Left lung (tissue), 10 donors: ENCODE measurements around the gene ANKRD13A. TPM values are rescaled to one million over a fixed set of nuclear protein-coding genes. Genes with fewer than 3 reads are reported as not detected.

Source experiments
- ATAC-seq: fragments of 200-7000 bp; cut with Tn5 transposase; one replicate; pipeline ENCODE4 v1.9.1; 2020; ENCODE audit warnings: moderate library complexity
- DNase-seq, 4 donors: peaks; one replicate each; pipeline ENCODE4 v3.0.0-alpha.2; 2013 to 2020
- H3K27ac ChIP-seq, 2 donors: fragments of 200-600 bp; sonication (generic) in 1 of 2; one replicate each; pipeline versions ENCODE4 v1.5.0 to v1.8.0; 2020 to 2021
- H3K27me3 ChIP-seq, 2 donors: fragments of 200-600 bp; sonication (generic) in 1 of 2; one replicate each; pipeline versions ENCODE4 v1.5.0 to v1.8.0; 2020 to 2021
- H3K36me3 ChIP-seq, 2 donors: fragments of 200-600 bp; sonication (generic) in 1 of 2; one replicate each; pipeline versions ENCODE4 v1.5.0 to v1.8.0; 2020 to 2021
- H3K4me1 ChIP-seq, 2 donors: fragments of 200-600 bp; one replicate each; pipeline ENCODE4 v1.8.0; 2021
- H3K4me3 ChIP-seq, 2 donors: fragments of 200-600 bp; sonication (generic) in 1 of 2; one replicate each; pipeline versions ENCODE4 v1.5.0 to v1.8.0; 2020 to 2021; ENCODE audit warnings: mild to moderate bottlenecking in 1 of 2
- H3K9me3 ChIP-seq, 2 donors: fragments of 200-600 bp; sonication (generic) in 1 of 2; one replicate each; pipeline versions ENCODE4 v1.5.0 to v1.8.0; 2020 to 2021
- intact Hi-C, 2 donors: fragments of 100-400 bp; cut with DNase I; formaldehyde crosslinking; loops; one replicate each; pipeline versions ENCODE4 v1.11.2 to v1.14.2; 2022
- polyA plus RNA-seq, 6 donors: library from polyadenylated mRNA; unstranded; fragments of 120-200 nt; gene quantifications; one replicate each; pipeline ENCODE4 v1.2.1, GENCODE V29; 2013; ENCODE audit not compliant: insufficient read length in 6 of 6
- total RNA-seq, 2 donors: library from RNA; stranded (reverse); fragmentation: NEBNext Ultra II Directional; extraction: Animal tissue kit (Norgen Biotek cat#: 25700); gene quantifications; one replicate each; pipeline ENCODE4 v1.2.1, GENCODE V29; 2021
- TF ChIP-seq, protein P1 (sequence below), 2 donors: fragments of 200-600 bp; sonication (generic) in 1 of 2; IDR thresholded peaks; one replicate each; pipeline versions ENCODE4 v1.5.0 to v1.8.0; 2021; ENCODE audit warnings: antibody characterized with exemption in 2 of 2
- donor health status: DM: no; HTN: yes; CAD: no.
- donor health status: DM: no; HTN: no; CAD: no.

ANKRD13A gene
- total and polyA plus RNA-seq, 8 donors = 38.3 to 69.9 (median 43.3) TPM

DNA sequence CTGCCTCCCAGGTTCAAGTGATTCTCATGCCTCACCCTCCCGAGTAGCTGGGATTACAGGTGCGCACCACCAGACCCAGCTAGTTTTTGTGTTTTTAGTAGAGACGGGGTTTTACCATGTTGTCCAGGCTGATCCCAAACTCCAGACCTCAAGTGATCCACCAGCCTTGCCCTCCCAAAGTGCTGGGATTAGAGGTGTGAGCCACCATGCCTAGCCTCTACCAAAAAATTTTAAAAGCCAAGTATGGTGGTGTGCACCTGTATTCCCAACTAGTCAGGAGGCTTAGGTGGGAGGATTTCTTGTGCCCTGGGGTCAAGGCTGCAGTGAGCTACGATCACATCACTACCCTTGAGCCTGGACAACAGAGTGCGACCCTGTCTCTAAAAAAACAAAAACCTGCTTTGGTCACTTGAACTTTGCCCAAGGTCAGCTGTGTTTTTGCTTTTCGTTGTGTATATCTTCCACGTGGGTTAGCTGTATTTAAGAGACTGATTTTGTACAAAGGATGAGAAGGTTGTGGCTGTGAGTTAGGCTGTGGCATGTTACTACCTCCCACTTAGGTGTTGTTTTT, 36.4 kb downstream of the ANKRD13A start:
- DNase-seq (no peak), ATAC-seq (no peak)
- H3K4me1 ChIP-seq = peaks cover 4 to 25% of the 10 kb centered on the region in 2 donors
- H3K4me3 ChIP-seq = no peak overlapping the region
- intact Hi-C loops = no loop called here
- TF ChIP-seq, protein P1, sequence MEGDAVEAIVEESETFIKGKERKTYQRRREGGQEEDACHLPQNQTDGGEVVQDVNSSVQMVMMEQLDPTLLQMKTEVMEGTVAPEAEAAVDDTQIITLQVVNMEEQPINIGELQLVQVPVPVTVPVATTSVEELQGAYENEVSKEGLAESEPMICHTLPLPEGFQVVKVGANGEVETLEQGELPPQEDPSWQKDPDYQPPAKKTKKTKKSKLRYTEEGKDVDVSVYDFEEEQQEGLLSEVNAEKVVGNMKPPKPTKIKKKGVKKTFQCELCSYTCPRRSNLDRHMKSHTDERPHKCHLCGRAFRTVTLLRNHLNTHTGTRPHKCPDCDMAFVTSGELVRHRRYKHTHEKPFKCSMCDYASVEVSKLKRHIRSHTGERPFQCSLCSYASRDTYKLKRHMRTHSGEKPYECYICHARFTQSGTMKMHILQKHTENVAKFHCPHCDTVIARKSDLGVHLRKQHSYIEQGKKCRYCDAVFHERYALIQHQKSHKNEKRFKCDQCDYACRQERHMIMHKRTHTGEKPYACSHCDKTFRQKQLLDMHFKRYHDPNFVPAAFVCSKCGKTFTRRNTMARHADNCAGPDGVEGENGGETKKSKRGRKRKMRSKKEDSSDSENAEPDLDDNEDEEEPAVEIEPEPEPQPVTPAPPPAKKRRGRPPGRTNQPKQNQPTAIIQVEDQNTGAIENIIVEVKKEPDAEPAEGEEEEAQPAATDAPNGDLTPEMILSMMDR (IDR thresholded peaks at IDR 0.05) = no peak
- no peaks in the 10 kb centered on the region for H3K27me3 ChIP-seq
- H3K36me3 ChIP-seq = peaks cover 0 to 83% of the 10 kb centered on the region in 2 donors
- H3K9me3 ChIP-seq = no peaks in the 10 kb centered on the region
- H3K27ac ChIP-seq = no peak overlapping the region

GRCh38 chr12:110037315-110037714, 38.1 kb downstream of the ANKRD13A start:
- Histone ChIP-seq H3K27me3 (no peaks in the 10 kb centered on the region), H3K4me1 (peaks cover 7 to 30% of the 10 kb centered on the region in 2 donors), H3K4me3 (no peak overlapping the region), H3K27ac (peak overlapping the region in 1 of 2 donors; percentile 82), H3K9me3 (no peaks in the 10 kb centered on the region), H3K36me3 (peaks cover 0 to 77% of the 10 kb centered on the region in 2 donors)
- ATAC-seq (no peak), DNase-seq (no peak)
- TF ChIP-seq, protein P1 (IDR thresholded peaks at IDR 0.05) = no peak
- intact Hi-C loops = no loop called here

- Histone ChIP-seq H3K27me3 (no peaks in the 10 kb centered on the region), H3K27ac (peak overlapping the region; percentile 77 to 82), H3K36me3 (peaks cover 0 to 67% of the 10 kb centered on the region in 2 donors), H3K4me3 (no peak overlapping the region), H3K9me3 (no peaks in the 10 kb centered on the region), H3K4me1 (peaks cover 20 to 44% of the 10 kb centered on the region in 2 donors)
- DNase-seq (no peak), ATAC-seq (peak; percentile 3)
- intact Hi-C loops = no loop called here
- TF ChIP-seq, protein P1 (IDR thresholded peaks at IDR 0.05) = no peak
Measured at GRCh38 chr12:110038741-110039084, 39.5 kb downstream of the ANKRD13A start.

- peak in 2 of 4 donors; percentile 42 to 72 for DNase-seq
- TF ChIP-seq, protein P1 (IDR thresholded peaks at IDR 0.05) = no peak
- peaks cover 20 to 44% of the 10 kb centered on the region in 2 donors for H3K4me1 ChIP-seq
Measured at GRCh38 chr12:110039085-110039807, 40.0 kb downstream of the ANKRD13A start.

DNA sequence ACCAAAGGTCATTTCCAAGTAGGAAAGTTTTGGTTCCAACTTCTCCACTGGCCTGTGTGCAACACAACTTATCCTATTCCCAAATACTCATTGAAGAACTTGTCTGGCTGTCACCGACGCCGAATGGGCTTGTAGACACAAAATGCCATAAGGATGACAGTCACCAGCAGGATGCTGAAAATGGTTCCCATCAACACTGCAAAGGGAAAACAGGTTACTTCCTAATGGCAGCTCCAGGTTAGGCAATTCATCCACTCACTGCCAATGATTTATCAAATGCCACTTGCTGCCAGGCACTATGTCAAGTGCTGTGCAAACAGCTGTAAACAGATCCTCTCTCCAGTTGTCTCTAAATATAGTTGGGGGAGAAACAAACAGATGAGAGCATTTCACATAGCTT, 43.0 kb downstream of the ANKRD13A start:
- ATAC-seq (peak; percentile 7), DNase-seq (no peak)
- no peak overlapping the region for H3K4me3 ChIP-seq
- intact Hi-C loops = no loop called here
- H3K4me1 ChIP-seq = peaks cover 24 to 61% of the 10 kb centered on the region in 2 donors
- no peaks in the 10 kb centered on the region for H3K9me3 ChIP-seq
- no peaks in the 10 kb centered on the region for H3K27me3 ChIP-seq
- TF ChIP-seq, protein P1 (IDR thresholded peaks at IDR 0.05) = no peak
- H3K27ac ChIP-seq = peak overlapping the region in 1 of 2 donors; percentile 6
- peaks cover 0 to 38% of the 10 kb centered on the region in 2 donors for H3K36me3 ChIP-seq

More at GRCh38 chr12:110039085-110039807, 40.0 kb downstream of the ANKRD13A start:
- intact Hi-C loops = no loop called here
- H3K36me3 ChIP-seq = peaks cover 0 to 66% of the 10 kb centered on the region in 2 donors
- H3K27ac ChIP-seq = peak overlapping the region; percentile 82
- H3K27me3 ChIP-seq = no peaks in the 10 kb centered on the region
- no peak overlapping the region for H3K4me3 ChIP-seq
- ATAC-seq = peak; percentile 86
- H3K9me3 ChIP-seq = no peaks in the 10 kb centered on the region
